Ishikawa (cell line): ENCODE data around the gene SH3TC2.

Experiments
- CEBPB ChIP-seq: IDR thresholded peaks from 2 replicates; pipeline ENCODE4 v1.6.1; 2012
- CREB1 ChIP-seq: IDR thresholded peaks from 2 replicates; pipeline ENCODE4 v1.6.1; 2012; ENCODE audit warnings: low read depth
- EP300 ChIP-seq: IDR thresholded peaks from 2 replicates; pipeline ENCODE4 v1.6.1; 2012; ENCODE audit warnings: borderline replicate concordance
- RAD21 ChIP-seq: IDR thresholded peaks from 2 replicates; pipeline ENCODE4 v1.6.1; 2012; ENCODE audit warnings: low read depth
- REST ChIP-seq: IDR thresholded peaks from 2 replicates; pipeline ENCODE4 v1.6.1; 2012; ENCODE audit warnings: low read depth, mild to moderate bottlenecking
- TAF1 ChIP-seq: IDR thresholded peaks from 2 replicates; pipeline ENCODE4 v1.6.1; 2012; ENCODE audit warnings: low read depth, mild to moderate bottlenecking
- TCF12 ChIP-seq: IDR thresholded peaks from 2 replicates; pipeline ENCODE4 v1.6.1; 2012; ENCODE audit warnings: low read depth
- TEAD4 ChIP-seq: IDR thresholded peaks from 2 replicates; pipeline ENCODE4 v1.6.1; 2012
- ZBTB7A ChIP-seq: IDR thresholded peaks from 2 replicates; pipeline ENCODE4 v1.6.1; 2012; ENCODE audit warnings: low read depth
- TF ChIP-seq, protein P1 (sequence below): IDR thresholded peaks from 2 replicates; pipeline ENCODE4 v1.6.1; 2012

- 0 out of 2 replicates have a peak, but pooled peaks have one; percentile 57 for TF ChIP-seq ZBTB7A
- TF ChIP-seq EP300 = peak; percentile 94
- TF ChIP-seq, protein P1, sequence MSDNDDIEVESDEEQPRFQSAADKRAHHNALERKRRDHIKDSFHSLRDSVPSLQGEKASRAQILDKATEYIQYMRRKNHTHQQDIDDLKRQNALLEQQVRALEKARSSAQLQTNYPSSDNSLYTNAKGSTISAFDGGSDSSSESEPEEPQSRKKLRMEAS = peak; percentile 53; the same call in 1 of the 2 replicates
- TF ChIP-seq REST = no peak
- no peak for TF ChIP-seq TAF1
- TF ChIP-seq TCF12 = peak; percentile 95
- no peak for TF ChIP-seq CREB1
- TF ChIP-seq RAD21 = no peak; the same call in 1 of the 2 replicates
- no peak; the same call in 1 of the 2 replicates for TF ChIP-seq CEBPB
- TF ChIP-seq TEAD4 = peak; percentile 91
These were observed 92.6 kb downstream of the SH3TC2 start for GRCh38 chr5:148970228-148970627.
